K562 (cell line): ENCODE data around the gene OR5D16. TPM values are rescaled to one million over a fixed set of nuclear protein-coding genes. Genes with fewer than 3 reads are reported as not detected.

Source experiments
- ATAC-seq: fragments of 200-7000 bp; cut with Tn5 transposase; 3 replicates; pipeline ENCODE4 v1.9.1; 2020; ENCODE audit warnings: moderate library complexity
- BruUV-seq: library from RNA; stranded (reverse); fragments of 400-500 nt; replicated peaks from 2 replicates; lab custom pipeline; 2021; lab: Mats Ljungman, UMichigan
- CTCF ChIA-PET: fragments of 300-600 bp; formaldehyde crosslinking; extraction: SDS; loops from one replicate; lab custom pipeline; 2021; ENCODE audit warnings: low intra/inter-chr PET ratio; lab: Yijun Ruan, JAX
- POLR2A ChIA-PET: fragments of 300-600, 350-650 bp; sonication (Branson Sonifier 250); formaldehyde crosslinking; extraction: SDS; loops from one replicate; lab custom pipeline; 2021; ENCODE audit warnings: antibody characterized with exemption, inconsistent platforms; lab: Yijun Ruan, JAX
- DNase-seq, 4 experiments: peaks; one replicate each; pipeline versions ENCODE4 v3.0.0 to v3.0.0-alpha.2; 2011 to 2018; ENCODE audit warnings: low spot score in 3 of 4, mixed read lengths in 3 of 4; ENCODE audit errors: extremely low read depth in 1 of 4
- FAIRE-seq: peaks from 2 replicates; lab custom pipeline; 2011; peaks lifted over from hg19 to GRCh38; lab: Jason Lieb, UNC
- H2AFZ ChIP-seq: 2 replicates; pipeline ENCODE4 v1.6.0; 2011; ENCODE audit warnings: low read depth, low read length, control low read depth, inconsistent platforms
- H3K27ac ChIP-seq: fragments of 200-600 bp; 3 replicates; pipeline ENCODE4 v1.8.0; 2011; ENCODE audit warnings: low read depth, mild to moderate bottlenecking, control low read depth, inconsistent platforms, low read length, moderate library complexity, mixed read lengths; ENCODE audit errors: extremely low read depth
- H3K27me3 ChIP-seq, 2 experiments: fragments of 300-600 bp in 1 of 2; 2 replicates in 1 of 2; 3 replicates in 1 of 2; pipeline versions ENCODE4 v1.6.0 to v1.8.0; 2011; ENCODE audit warnings: inconsistent platforms in 2 of 2, low read length in 2 of 2, mild to moderate bottlenecking in 1 of 2, mixed read lengths in 1 of 2, moderate library complexity in 1 of 2; ENCODE audit not compliant: control insufficient read depth in 2 of 2, insufficient read depth in 2 of 2
- H3K36me3 ChIP-seq: fragments of 300-600 bp; 3 replicates; pipeline ENCODE4 v1.8.0; 2011; ENCODE audit warnings: mild to moderate bottlenecking, low read length, inconsistent platforms; ENCODE audit not compliant: control insufficient read depth, insufficient read depth
- H3K4me1 ChIP-seq, 2 experiments: fragments of 200-600 bp in 1 of 2; replicated peaks in 1 of 2; 2 replicates in 1 of 2; 3 replicates in 1 of 2; pipeline versions ENCODE4 v1.5.1 to v1.8.0; 2011; ENCODE audit warnings: inconsistent platforms in 2 of 2, low read length in 2 of 2, mild to moderate bottlenecking in 1 of 2, mixed read lengths in 1 of 2, moderate library complexity in 1 of 2; ENCODE audit not compliant: control insufficient read depth in 2 of 2, insufficient read depth in 2 of 2
- H3K4me2 ChIP-seq: 2 replicates; pipeline ENCODE4 v1.6.1; 2011; ENCODE audit warnings: low read length, control low read depth, inconsistent platforms, mixed read lengths; ENCODE audit not compliant: insufficient read depth
- H3K4me3 ChIP-seq: fragments of 200-600 bp; sonication (generic), shearing (Covaris generic); 2 replicates; pipeline ENCODE4 v1.5.1; 2016; ENCODE audit warnings: control low read depth, inconsistent platforms
- H3K79me2 ChIP-seq: fragments of 200-600 bp; 3 replicates; pipeline ENCODE4 v1.8.0; 2011; ENCODE audit warnings: low read length, inconsistent platforms; ENCODE audit not compliant: control insufficient read depth, insufficient read depth
- H3K9ac ChIP-seq, 2 experiments: 2 replicates each; pipeline versions ENCODE4 v1.6.0 to v1.6.1; 2011; ENCODE audit warnings: low read depth in 2 of 2, low read length in 2 of 2, control low read depth in 1 of 2, inconsistent platforms in 1 of 2, mild to moderate bottlenecking in 1 of 2, mixed read lengths in 1 of 2; ENCODE audit not compliant: insufficient read depth in 1 of 2
- H3K9me1 ChIP-seq: one replicate; pipeline ENCODE4 v1.6.0; 2011; ENCODE audit warnings: inconsistent platforms, mild to moderate bottlenecking, low read length, moderate library complexity; ENCODE audit not compliant: control insufficient read depth, insufficient read depth
- H3K9me3 ChIP-seq: replicated peaks from 2 replicates; pipeline ENCODE4 v1.5.1; 2011; ENCODE audit warnings: low read depth, low read length, inconsistent platforms; ENCODE audit not compliant: control insufficient read depth, insufficient read depth
- H4K20me1 ChIP-seq: replicated peaks from 2 replicates; pipeline ENCODE4 v1.6.1; 2011; ENCODE audit warnings: low read length, inconsistent platforms, mixed read lengths; ENCODE audit not compliant: control insufficient read depth, insufficient read depth
- ARHGAP35 ChIP-seq: fragments of 450-650 bp; IDR thresholded peaks from 2 replicates; pipeline ENCODE4 v1.6.1; 2018; ENCODE audit not compliant: partially characterized antibody
- C11orf30 ChIP-seq: fragments of 450-650 bp; IDR thresholded peaks from 2 replicates; pipeline ENCODE4 v1.6.1; 2016; ENCODE audit warnings: low read depth, mild to moderate bottlenecking
- CGGBP1 ChIP-seq: fragments of 250-450 bp; sonication (Bioruptor Pico); IDR thresholded peaks from 2 replicates; pipeline ENCODE4 v1.9.0; 2021; ENCODE audit warnings: mild to moderate bottlenecking
- FOXJ2 ChIP-seq: fragments of 200-800 bp; sonication (Bioruptor generic); IDR thresholded peaks from 2 replicates; pipeline ENCODE4 v1.6.1; 2016; ENCODE audit warnings: missing genetic modification characterization, missing compliant biosample characterization
- JUN ChIP-seq, 2 experiments: sonication (generic) in 1 of 2; formaldehyde crosslinking in 1 of 2; IDR thresholded peaks; 2 replicates each; pipeline versions ENCODE4 v1.6.1 to v1.8.0; 2012 to 2022; ENCODE audit warnings: borderline replicate concordance in 2 of 2, mild to moderate bottlenecking in 2 of 2, improper control_type of control experiment in 1 of 2, low read depth in 1 of 2, low read length in 1 of 2, missing genetic modification reagents in 1 of 2
- LARP7 ChIP-seq: fragments of 450-650 bp; IDR thresholded peaks from 2 replicates; pipeline ENCODE4 v1.6.1; 2016
- MAFF ChIP-seq: IDR thresholded peaks from 2 replicates; pipeline ENCODE4 v1.6.1; 2012; ENCODE audit warnings: low read length, improper control_type of control experiment
- MAFK ChIP-seq: IDR thresholded peaks from 2 replicates; pipeline ENCODE4 v1.6.1; 2011; ENCODE audit warnings: low read length, improper control_type of control experiment
- MAZ ChIP-seq, 2 experiments: fragments of 450-650 bp in 1 of 2; sonication (generic) in 1 of 2; formaldehyde crosslinking; IDR thresholded peaks in 1 of 2; conservative IDR thresholded peaks in 1 of 2; 2 replicates each; pipeline versions ENCODE4 v1.4.0 to v1.5.0; 2020; ENCODE audit warnings: mild to moderate bottlenecking in 1 of 2, missing genetic modification reagents in 1 of 2
- MTF1 ChIP-seq: fragments of 250-450 bp; sonication (Bioruptor Pico); IDR thresholded peaks from 2 replicates; pipeline ENCODE4 v1.9.0; 2021; ENCODE audit warnings: moderate library complexity, mild to moderate bottlenecking, inconsistent platforms, borderline replicate concordance
- POLR2A ChIP-seq: fragments of 450-650 bp; conservative IDR thresholded peaks from 2 replicates; pipeline ENCODE4 v1.6.1; 2016
- RBM39 ChIP-seq: fragments of 200-400 bp; formaldehyde crosslinking; optimal IDR thresholded peaks from 2 replicates; pipeline ENCODE3; 2018; ENCODE audit warnings: low read depth, low read length
- SMAD2 ChIP-seq: fragments of 150-350 bp; IDR thresholded peaks from 2 replicates; pipeline ENCODE4 v1.6.1; 2014; ENCODE audit warnings: low read depth, mild to moderate bottlenecking, low read length
- TCF7 ChIP-seq: sonication (generic); IDR thresholded peaks from 2 replicates; pipeline ENCODE4 v1.6.1; 2016; ENCODE audit warnings: antibody characterized with exemption, borderline replicate concordance
- ZNF165 ChIP-seq: fragments of 250-450 bp; sonication (Bioruptor Pico); IDR thresholded peaks from 2 replicates; pipeline ENCODE4 v1.4.0; 2020; ENCODE audit warnings: borderline replicate concordance
- ZNF316 ChIP-seq: fragments of 450-650 bp; IDR thresholded peaks from 2 replicates; pipeline ENCODE4 v1.6.1; 2016
- in situ Hi-C: fragments of 300-500 bp; cut with MboI; formaldehyde crosslinking; loops from 4 replicates; pipeline ENCODE4 v1.15.0; 2018; ENCODE audit warnings: inconsistent platforms, mixed read lengths
- intact Hi-C: fragments of 100-400 bp; cut with micrococcal nuclease; formaldehyde crosslinking; loops from 2 replicates; pipeline ENCODE4 v1.14.2; 2022
- polyA plus RNA-seq, 8 experiments: library from polyadenylated mRNA; depleted of rRNA in 4 of 8; stranded (reverse) in 5 of 8; unstranded in 3 of 8; fragments of >200 nt; fragmentation: Nextera tagmentation in 2 of 8; fragmentation: Illumina TruSeq in 1 of 8; extraction: Ambion mirVana in 2 of 8; extraction: Trizol in 1 of 8; gene quantifications; 2 replicates each; pipeline versions ENCODE4 v1.2.1 to v1.2.3, GENCODE V29; 2011 to 2014; ENCODE audit warnings: inconsistent platforms in 1 of 8, missing spikeins in 1 of 8
- total RNA-seq, 7 experiments: library from RNA; depleted of rRNA in 6 of 7; stranded (reverse); fragments of >200 nt in 6 of 7; fragmentation: Illumina TruSeq in 2 of 7; extraction: Trizol in 2 of 7; gene quantifications; 2 replicates each; pipeline versions ENCODE4 v1.2.1 to v1.2.3, GENCODE V29; 2011 to 2021; ENCODE audit warnings: low replicate concordance in 1 of 7

OR5D16 gene
- total and polyA plus RNA-seq, 9 of the 15 experiments (the other 6 are each of a cell fraction or from before 2014, with no cell fraction given), result not detected

GRCh38 chr11:55849037-55849436 lies 10.5 kb downstream of the OR5D16 start:
- no peak for TF ChIP-seq POLR2A
- no peak for TF ChIP-seq RBM39
- TF ChIP-seq SMAD2, result no peak
- no peak for TF ChIP-seq JUN (IDR thresholded peaks at IDR 0.05; ENCODE audit: borderline replicate concordance, low read depth, low read length)
- no peak for TF ChIP-seq JUN (CRISPR knock-in tag; IDR thresholded peaks at IDR 0.05; ENCODE audit: borderline replicate concordance)
- TF ChIP-seq MAZ (CRISPR knock-in tag; conservative IDR thresholded peaks at IDR 0.05 in 1 of 2, IDR thresholded peaks at IDR 0.05 in 1 of 2), result no peak
- TF ChIP-seq FOXJ2 (tag), result no peak
- TF ChIP-seq CGGBP1 (CRISPR knock-in tag), result no peak
- TF ChIP-seq MAFF, result peak; percentile 67
- TF ChIP-seq MAFK, result peak; percentile 49
- no peak for TF ChIP-seq ARHGAP35
- TF ChIP-seq MTF1 (CRISPR knock-in tag), result no peak
- peak; percentile 44; the same call in 1 of the 2 replicates for TF ChIP-seq ZNF316
- no peak for TF ChIP-seq TCF7
- peak; percentile 25; the same call in 1 of the 2 replicates for TF ChIP-seq C11orf30
- no peak for TF ChIP-seq LARP7
- TF ChIP-seq ZNF165, result no peak
- DNase-seq (no peak), ATAC-seq (no peak), FAIRE-seq (no peak)
- in situ Hi-C loops (no loop called here), intact Hi-C loops (no loop called here)
- BruUV-seq, result no TSS peak
- no peak overlapping the region for H3K27ac ChIP-seq
- no peaks in the 10 kb centered on the region for H3K27me3 ChIP-seq
- no peaks in the 10 kb centered on the region for H3K9me1 ChIP-seq
- no peaks in the 10 kb centered on the region for H3K36me3 ChIP-seq
- no peaks in the 10 kb centered on the region for H4K20me1 ChIP-seq
- 0 out of 2 replicates have a peak, but pooled peaks cover 2% of the 10 kb centered on the region for H3K9me3 ChIP-seq
- no peak overlapping the region for H3K4me2 ChIP-seq
- no peaks in the 10 kb centered on the region for H3K4me1 ChIP-seq
- ChIA-PET CTCF (no interaction called here), POLR2A (no interaction called here)
- H2AFZ ChIP-seq, result no peak overlapping the region
- H3K9ac ChIP-seq, result no peak overlapping the region
- H3K4me3 ChIP-seq, result no peak overlapping the region
- no peaks in the 10 kb centered on the region for H3K79me2 ChIP-seq
